ENCODE measurements around the gene ANKH. TPM values are rescaled to one million over a fixed set of nuclear protein-coding genes. Genes with fewer than 3 reads are reported as not detected.

ANKH gene
- total and polyA plus RNA-seq, 2 of the 13 experiments (the other 11 are each of a cell fraction or from before 2014, with no cell fraction given) = 25.0 to 36.0 TPM

- no peaks in the 10 kb centered on the region for H3K79me2 ChIP-seq (ENCODE audit: insufficient read depth, low read length)
- CTCF ChIA-PET (ENCODE audit: low intra/inter-chr PET ratio, low total read pairs) = no interaction called here
- POLR2A ChIA-PET = no interaction called here
- WGBS (ENCODE audit: low lambda C conversion rate) = 90% methylated on average over 5 of the region's 5 CpGs
- no peaks in the 10 kb centered on the region for H3K9me3 ChIP-seq (ENCODE audit: low read length)
- H2AFZ ChIP-seq (ENCODE audit: low read length) = no peak overlapping the region
- H3K4me2 ChIP-seq (ENCODE audit: low read depth, low read length) = no peak overlapping the region
- peaks cover 33 to 76% of the 10 kb centered on the region in 2 experiments; a peak in 4 of 5 replicates for H3K36me3 ChIP-seq (replicated peaks in 1 of 2; ENCODE audit: control insufficient read depth in 1 of 2, insufficient read depth in 2 of 2, low read length in 2 of 2)
- H4K20me1 ChIP-seq (ENCODE audit: insufficient read depth, low read length) = no peaks in the 10 kb centered on the region
- DNase-seq (ENCODE audit: low spot score) (no peak), ATAC-seq (no peak), FAIRE-seq (no peak)
- no peaks in the 10 kb centered on the region for H3K4me1 ChIP-seq (ENCODE audit: insufficient read depth, low read length)
- H3K27ac ChIP-seq (ENCODE audit: extremely low read length, insufficient read depth, low read length) = no peak overlapping the region
- no peaks in the 10 kb centered on the region for H3K27me3 ChIP-seq (ENCODE audit: control insufficient read depth in 1 of 2, insufficient read depth in 2 of 2, low read length in 2 of 2)
- in situ Hi-C loops (cut with HindIII; ENCODE audit: extremely low pct_ligation_motif_present, low pct_unique_long_range_greater_than_20kb) (no loop called here), intact Hi-C loops (cut with micrococcal nuclease; ENCODE audit: unreplicated experiment) (loop anchor here (1.0 to 5.0 kb wide), 3 partner anchors 43 to 330 kb away; no protein-coding TSS in a partner anchor)
- H3K4me3 ChIP-seq (replicated peaks in 1 of 3; ENCODE audit: insufficient read depth in 1 of 3, low read depth in 2 of 3, low read length in 3 of 3) = no peak overlapping the region
- H3K9ac ChIP-seq (ENCODE audit: insufficient read depth, low read depth, low read length) = no peak overlapping the region
- BruUV-seq (replicated peaks) = no TSS peak
- TF ChIP-seq MLXIP (CRISPR knock-in tag; IDR thresholded peaks at IDR 0.05; ENCODE audit: borderline replicate concordance) (no peak), POLR2AphosphoS2 (IDR thresholded peaks at IDR 0.05; ENCODE audit: low read depth, low read length) (no peak), GLMP (CRISPR knock-in tag; IDR thresholded peaks at IDR 0.05; ENCODE audit: borderline replicate concordance) (no peak), PATZ1 (CRISPR knock-in tag; IDR thresholded peaks at IDR 0.05) (no peak), ZNF703 (CRISPR knock-in tag; IDR thresholded peaks at IDR 0.05; ENCODE audit: borderline replicate concordance) (no peak), CHCHD3 (CRISPR knock-in tag; IDR thresholded peaks at IDR 0.05) (no peak), BRD4 (CRISPR knock-in tag; IDR thresholded peaks at IDR 0.05) (no peak), SMAD3 (CRISPR knock-in tag; IDR thresholded peaks at IDR 0.05) (no peak), TFDP1 (CRISPR knock-in tag; IDR thresholded peaks at IDR 0.05; ENCODE audit: borderline replicate concordance) (no peak)
- TF ChIP-seq, protein P1, sequence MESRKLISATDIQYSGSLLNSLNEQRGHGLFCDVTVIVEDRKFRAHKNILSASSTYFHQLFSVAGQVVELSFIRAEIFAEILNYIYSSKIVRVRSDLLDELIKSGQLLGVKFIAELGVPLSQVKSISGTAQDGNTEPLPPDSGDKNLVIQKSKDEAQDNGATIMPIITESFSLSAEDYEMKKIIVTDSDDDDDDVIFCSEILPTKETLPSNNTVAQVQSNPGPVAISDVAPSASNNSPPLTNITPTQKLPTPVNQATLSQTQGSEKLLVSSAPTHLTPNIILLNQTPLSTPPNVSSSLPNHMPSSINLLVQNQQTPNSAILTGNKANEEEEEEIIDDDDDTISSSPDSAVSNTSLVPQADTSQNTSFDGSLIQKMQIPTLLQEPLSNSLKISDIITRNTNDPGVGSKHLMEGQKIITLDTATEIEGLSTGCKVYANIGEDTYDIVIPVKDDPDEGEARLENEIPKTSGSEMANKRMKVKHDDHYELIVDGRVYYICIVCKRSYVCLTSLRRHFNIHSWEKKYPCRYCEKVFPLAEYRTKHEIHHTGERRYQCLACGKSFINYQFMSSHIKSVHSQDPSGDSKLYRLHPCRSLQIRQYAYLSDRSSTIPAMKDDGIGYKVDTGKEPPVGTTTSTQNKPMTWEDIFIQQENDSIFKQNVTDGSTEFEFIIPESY (CRISPR knock-in tag; IDR thresholded peaks at IDR 0.05) = no peak
- TF ChIP-seq, protein P2, sequence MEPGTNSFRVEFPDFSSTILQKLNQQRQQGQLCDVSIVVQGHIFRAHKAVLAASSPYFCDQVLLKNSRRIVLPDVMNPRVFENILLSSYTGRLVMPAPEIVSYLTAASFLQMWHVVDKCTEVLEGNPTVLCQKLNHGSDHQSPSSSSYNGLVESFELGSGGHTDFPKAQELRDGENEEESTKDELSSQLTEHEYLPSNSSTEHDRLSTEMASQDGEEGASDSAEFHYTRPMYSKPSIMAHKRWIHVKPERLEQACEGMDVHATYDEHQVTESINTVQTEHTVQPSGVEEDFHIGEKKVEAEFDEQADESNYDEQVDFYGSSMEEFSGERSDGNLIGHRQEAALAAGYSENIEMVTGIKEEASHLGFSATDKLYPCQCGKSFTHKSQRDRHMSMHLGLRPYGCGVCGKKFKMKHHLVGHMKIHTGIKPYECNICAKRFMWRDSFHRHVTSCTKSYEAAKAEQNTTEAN (CRISPR knock-in tag; conservative IDR thresholded peaks at IDR 0.05) = no peak
These were observed 186.8 kb downstream of the ANKH start for GRCh38 chr5:14684757-14685156.
